ENCODE data around the gene MSH2.
"Not testable (repeated sequence)": the region's sequence is repeated elsewhere in the genome, so short reads cannot be mapped to it uniquely, and the experiment has no call there.

GRCh38 chr2:47406649-47407330, 3.8 kb downstream of the MSH2 start:
- TF ChIP-seq, protein P1, sequence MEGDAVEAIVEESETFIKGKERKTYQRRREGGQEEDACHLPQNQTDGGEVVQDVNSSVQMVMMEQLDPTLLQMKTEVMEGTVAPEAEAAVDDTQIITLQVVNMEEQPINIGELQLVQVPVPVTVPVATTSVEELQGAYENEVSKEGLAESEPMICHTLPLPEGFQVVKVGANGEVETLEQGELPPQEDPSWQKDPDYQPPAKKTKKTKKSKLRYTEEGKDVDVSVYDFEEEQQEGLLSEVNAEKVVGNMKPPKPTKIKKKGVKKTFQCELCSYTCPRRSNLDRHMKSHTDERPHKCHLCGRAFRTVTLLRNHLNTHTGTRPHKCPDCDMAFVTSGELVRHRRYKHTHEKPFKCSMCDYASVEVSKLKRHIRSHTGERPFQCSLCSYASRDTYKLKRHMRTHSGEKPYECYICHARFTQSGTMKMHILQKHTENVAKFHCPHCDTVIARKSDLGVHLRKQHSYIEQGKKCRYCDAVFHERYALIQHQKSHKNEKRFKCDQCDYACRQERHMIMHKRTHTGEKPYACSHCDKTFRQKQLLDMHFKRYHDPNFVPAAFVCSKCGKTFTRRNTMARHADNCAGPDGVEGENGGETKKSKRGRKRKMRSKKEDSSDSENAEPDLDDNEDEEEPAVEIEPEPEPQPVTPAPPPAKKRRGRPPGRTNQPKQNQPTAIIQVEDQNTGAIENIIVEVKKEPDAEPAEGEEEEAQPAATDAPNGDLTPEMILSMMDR (IDR thresholded peaks at IDR 0.05; ENCODE audit: poor library complexity), result not testable (repeated sequence)
- not testable (repeated sequence) for TF ChIP-seq EZH2 (IDR thresholded peaks at IDR 0.05; ENCODE audit: borderline replicate concordance)
